A673 (cell line): ENCODE data around the gene OXT.

Experiments used
- EZH2 ChIP-seq: fragments of 200-600 bp; sonication (generic); IDR thresholded peaks from 2 replicates; pipeline ENCODE4 v1.6.1; 2017; ENCODE audit warnings: borderline replicate concordance, low read depth, mild to moderate bottlenecking, mixed read lengths, antibody characterized with exemption, low read length; ENCODE audit not compliant: poor library complexity, severe bottlenecking
- TF ChIP-seq, protein P1 (sequence below): fragments of 300-800, 200-600 bp; sonication (generic); conservative IDR thresholded peaks from 2 replicates; pipeline ENCODE4 v1.5.1; 2017; ENCODE audit warnings: low read depth, mild to moderate bottlenecking, antibody characterized with exemption, low read length, moderate library complexity, mixed read lengths

DNA sequence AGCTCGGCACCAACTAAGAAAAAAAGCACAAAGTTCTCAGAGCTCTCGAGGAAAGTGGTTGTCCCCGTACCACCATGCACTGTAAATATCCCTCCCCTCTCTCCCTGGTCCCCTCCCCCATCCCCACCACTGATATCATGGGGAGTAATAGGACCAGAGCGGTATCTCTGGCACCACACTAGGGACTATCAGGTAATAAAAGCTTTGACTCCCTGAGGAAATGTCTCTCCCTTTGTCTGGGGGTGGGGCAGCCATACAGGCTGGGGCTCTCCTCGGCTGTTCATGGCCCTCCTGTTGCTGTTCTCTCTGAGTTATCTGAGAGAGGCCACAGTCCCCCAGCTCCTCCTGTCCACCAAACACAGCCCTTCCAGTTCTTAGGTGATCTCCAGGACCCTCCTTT is 33.0 kb upstream of the OXT start:
- TF ChIP-seq, protein P1, sequence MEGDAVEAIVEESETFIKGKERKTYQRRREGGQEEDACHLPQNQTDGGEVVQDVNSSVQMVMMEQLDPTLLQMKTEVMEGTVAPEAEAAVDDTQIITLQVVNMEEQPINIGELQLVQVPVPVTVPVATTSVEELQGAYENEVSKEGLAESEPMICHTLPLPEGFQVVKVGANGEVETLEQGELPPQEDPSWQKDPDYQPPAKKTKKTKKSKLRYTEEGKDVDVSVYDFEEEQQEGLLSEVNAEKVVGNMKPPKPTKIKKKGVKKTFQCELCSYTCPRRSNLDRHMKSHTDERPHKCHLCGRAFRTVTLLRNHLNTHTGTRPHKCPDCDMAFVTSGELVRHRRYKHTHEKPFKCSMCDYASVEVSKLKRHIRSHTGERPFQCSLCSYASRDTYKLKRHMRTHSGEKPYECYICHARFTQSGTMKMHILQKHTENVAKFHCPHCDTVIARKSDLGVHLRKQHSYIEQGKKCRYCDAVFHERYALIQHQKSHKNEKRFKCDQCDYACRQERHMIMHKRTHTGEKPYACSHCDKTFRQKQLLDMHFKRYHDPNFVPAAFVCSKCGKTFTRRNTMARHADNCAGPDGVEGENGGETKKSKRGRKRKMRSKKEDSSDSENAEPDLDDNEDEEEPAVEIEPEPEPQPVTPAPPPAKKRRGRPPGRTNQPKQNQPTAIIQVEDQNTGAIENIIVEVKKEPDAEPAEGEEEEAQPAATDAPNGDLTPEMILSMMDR = no peak
- no peak for TF ChIP-seq EZH2
